IPS-18a (cell line): ENCODE measurements around the gene DAAM2.

Source experiments
- H3K27ac ChIP-seq: one replicate; pipeline ENCODE4 v1.5.1; 2013; ENCODE audit warnings: low read length
- H3K27me3 ChIP-seq: one replicate; pipeline ENCODE4 v1.6.1; 2013; ENCODE audit warnings: mild to moderate bottlenecking, low read length; ENCODE audit not compliant: control insufficient read depth, insufficient read depth
- H3K36me3 ChIP-seq: one replicate; pipeline ENCODE4 v1.6.1; 2013; ENCODE audit warnings: low read depth, low read length; ENCODE audit not compliant: control insufficient read depth
- H3K4me1 ChIP-seq: one replicate; pipeline ENCODE4 v1.6.1; 2013; ENCODE audit warnings: low read depth, low read length; ENCODE audit not compliant: control insufficient read depth
- H3K4me3 ChIP-seq: one replicate; pipeline ENCODE4 v1.5.1; 2013; ENCODE audit warnings: low read length
- H3K9ac ChIP-seq: one replicate; pipeline ENCODE4 v1.6.1; 2013; ENCODE audit warnings: mild to moderate bottlenecking, low read length, moderate library complexity
- H3K9me3 ChIP-seq: one replicate; pipeline ENCODE4 v1.6.1; 2013; ENCODE audit warnings: low read depth, low read length; ENCODE audit not compliant: control insufficient read depth

Gene DAAM2

DNA sequence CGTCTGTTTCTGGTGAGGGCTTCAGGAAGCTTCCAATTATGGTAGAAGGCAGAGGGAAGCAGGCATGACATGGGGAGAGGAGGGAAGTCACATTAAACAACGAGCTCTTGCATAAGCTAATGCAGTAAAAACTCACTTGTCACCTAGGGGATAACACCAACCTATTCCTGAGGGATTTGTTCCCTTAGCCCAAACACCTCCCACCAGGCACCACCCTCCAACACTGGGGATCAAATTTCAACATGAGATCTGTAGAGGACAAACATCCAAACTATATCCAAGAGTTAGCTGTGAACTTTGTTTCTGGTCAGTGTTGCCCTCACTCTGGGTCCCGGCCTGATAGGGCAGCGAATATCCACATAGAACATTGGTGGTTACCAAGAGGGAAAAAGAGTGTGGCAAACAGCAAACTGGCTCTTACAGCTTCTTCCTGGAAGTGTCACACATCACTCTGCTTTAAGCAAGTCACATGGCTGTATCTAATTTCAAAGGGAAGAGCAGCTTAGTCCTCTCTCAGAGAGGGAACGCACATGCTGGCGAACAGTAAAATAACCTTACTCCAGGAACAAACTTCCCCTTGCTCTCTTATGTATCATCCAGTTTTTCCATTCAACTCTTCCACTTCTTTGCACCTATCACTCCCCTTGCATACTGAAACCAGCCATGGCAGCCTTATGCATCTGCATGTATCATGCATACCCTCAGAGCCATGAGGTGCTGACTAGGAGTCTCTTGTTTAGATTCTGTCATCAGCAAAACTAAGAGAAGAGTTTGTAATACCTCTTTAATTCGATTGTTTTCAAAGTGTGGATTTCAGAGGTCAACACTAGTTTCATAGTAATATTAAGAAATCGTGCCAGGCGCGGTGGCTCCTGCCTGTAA, 146.8 kb downstream of the DAAM2 start:
- H3K4me1 ChIP-seq = peaks cover 16% of the 10 kb centered on the region
- H3K4me3 ChIP-seq = no peak overlapping the region
- no peaks in the 10 kb centered on the region for H3K9me3 ChIP-seq
- H3K27me3 ChIP-seq = peaks cover 4% of the 10 kb centered on the region
- H3K9ac ChIP-seq = no peak overlapping the region
- no peak overlapping the region for H3K27ac ChIP-seq
- H3K36me3 ChIP-seq = no peaks in the 10 kb centered on the region

- no peaks in the 10 kb centered on the region for H3K27me3 ChIP-seq
- H3K9ac ChIP-seq = no peak overlapping the region
These were observed 149.0 kb downstream of the DAAM2 start for GRCh38 chr6:39941138-39941537.

GRCh38 chr6:39941820-39942219, 149.6 kb downstream of the DAAM2 start:
- Histone ChIP-seq H3K27ac (no peak overlapping the region), H3K4me1 (peaks cover 16% of the 10 kb centered on the region), H3K9ac (no peak overlapping the region), H3K36me3 (no peaks in the 10 kb centered on the region), H3K4me3 (no peak overlapping the region), H3K27me3 (no peaks in the 10 kb centered on the region), H3K9me3 (no peaks in the 10 kb centered on the region)

More at GRCh38 chr6:39941138-39941537, 149.0 kb downstream of the DAAM2 start:
- Histone ChIP-seq H3K4me1 (peaks cover 16% of the 10 kb centered on the region), H3K4me3 (no peak overlapping the region), H3K36me3 (no peaks in the 10 kb centered on the region), H3K9me3 (no peaks in the 10 kb centered on the region), H3K27ac (no peak overlapping the region)

DNA sequence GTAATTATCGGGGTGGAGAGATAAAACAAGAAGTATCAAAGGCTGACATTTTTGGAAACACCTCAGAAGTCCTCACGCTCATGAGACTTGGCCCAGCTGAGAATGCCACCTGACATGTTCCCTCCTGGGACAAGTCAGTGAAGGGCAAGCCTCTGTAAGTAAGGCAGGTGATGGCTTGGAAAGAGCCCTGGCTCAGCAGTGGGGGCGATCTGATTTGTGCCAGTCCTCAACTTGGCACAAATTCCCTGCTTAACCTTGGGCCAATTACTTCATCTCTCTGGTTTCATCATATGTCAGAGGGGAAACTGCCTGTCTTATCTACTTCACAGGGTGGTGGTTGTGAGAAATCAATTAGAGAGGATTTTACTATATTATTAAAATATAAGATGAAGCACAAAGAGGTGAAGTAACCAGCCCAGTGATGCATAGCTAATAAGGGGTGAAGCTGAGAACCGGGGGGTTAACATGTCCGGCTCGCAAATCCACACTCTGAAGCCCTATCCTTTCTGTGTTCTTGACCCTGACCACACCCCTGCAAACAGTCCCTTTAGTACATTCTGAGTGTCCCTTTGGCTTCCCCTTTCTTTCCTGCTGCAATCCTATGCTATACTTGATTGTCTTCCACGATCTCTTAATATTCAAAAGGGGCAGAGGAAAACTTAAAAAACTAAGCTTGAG, 150.9 kb downstream of the DAAM2 start:
- Histone ChIP-seq H3K4me1 (peaks cover 22% of the 10 kb centered on the region), H3K27me3 (no peaks in the 10 kb centered on the region), H3K27ac (no peak overlapping the region), H3K4me3 (no peak overlapping the region), H3K9me3 (no peaks in the 10 kb centered on the region), H3K9ac (no peak overlapping the region), H3K36me3 (no peaks in the 10 kb centered on the region)

DNA sequence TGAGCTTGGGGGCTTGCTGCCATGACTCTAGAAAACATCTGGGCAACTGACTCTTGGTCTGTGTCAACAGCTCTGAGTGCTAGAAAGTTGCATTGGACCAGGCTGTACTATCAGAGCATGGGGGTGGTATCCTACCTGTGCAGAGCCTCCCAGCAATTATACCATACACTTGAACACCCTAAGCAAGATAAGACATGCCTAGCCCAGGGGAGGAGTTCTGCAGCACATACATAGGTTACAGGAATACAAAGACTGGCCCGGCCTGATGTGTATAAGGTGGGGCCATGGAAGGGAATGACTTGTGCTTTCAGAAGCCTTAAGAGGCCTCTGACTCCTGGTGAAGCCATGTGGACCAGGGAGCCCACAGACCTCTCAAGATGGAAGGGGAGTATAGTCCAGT, 153.4 kb downstream of the DAAM2 start:
- H3K4me3 ChIP-seq = no peak overlapping the region
- H3K9me3 ChIP-seq = no peaks in the 10 kb centered on the region
- no peaks in the 10 kb centered on the region for H3K27me3 ChIP-seq
- H3K27ac ChIP-seq = no peak overlapping the region
- peaks cover 17% of the 10 kb centered on the region for H3K4me1 ChIP-seq
- H3K36me3 ChIP-seq = no peaks in the 10 kb centered on the region
- no peak overlapping the region for H3K9ac ChIP-seq

DNA sequence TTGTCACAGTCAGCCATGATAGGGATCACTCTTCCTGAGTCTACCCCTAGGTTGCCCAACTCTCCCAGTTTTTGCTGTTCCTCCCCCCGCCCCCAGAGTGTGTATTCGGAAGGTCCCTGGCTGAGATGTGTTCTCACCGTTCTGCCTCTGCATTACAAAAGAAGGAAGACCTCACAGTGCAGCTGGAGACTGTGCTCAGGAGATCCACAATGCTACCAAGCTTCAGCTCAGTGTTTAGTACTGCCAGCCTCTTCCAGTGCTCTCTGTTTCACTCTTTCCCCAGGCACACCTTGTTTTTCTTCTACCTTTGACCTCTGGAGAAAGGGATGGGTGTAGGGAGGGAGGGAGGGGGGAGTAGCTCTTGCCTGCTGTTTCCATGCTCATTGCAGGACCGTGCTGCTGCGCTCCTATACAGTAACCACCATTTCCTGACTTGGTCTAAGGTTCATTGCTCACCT, 155.5 kb downstream of the DAAM2 start:
- Histone ChIP-seq H3K4me1 (peaks cover 17% of the 10 kb centered on the region), H3K9me3 (no peaks in the 10 kb centered on the region), H3K27me3 (no peaks in the 10 kb centered on the region), H3K9ac (no peak overlapping the region), H3K4me3 (no peak overlapping the region), H3K27ac (no peak overlapping the region), H3K36me3 (no peaks in the 10 kb centered on the region)

GRCh38 chr6:39948199-39948791, 156.1 kb downstream of the DAAM2 start:
- no peaks in the 10 kb centered on the region for H3K9me3 ChIP-seq
- H3K27ac ChIP-seq = no peak overlapping the region
- H3K9ac ChIP-seq = no peak overlapping the region
- H3K36me3 ChIP-seq = no peaks in the 10 kb centered on the region
- H3K4me3 ChIP-seq = no peak overlapping the region
- H3K4me1 ChIP-seq = peaks cover 17% of the 10 kb centered on the region
- H3K27me3 ChIP-seq = no peaks in the 10 kb centered on the region

- no peak overlapping the region for H3K9ac ChIP-seq
- H3K36me3 ChIP-seq = no peaks in the 10 kb centered on the region
- H3K27me3 ChIP-seq = no peaks in the 10 kb centered on the region
- H3K4me1 ChIP-seq = peaks cover 17% of the 10 kb centered on the region
- H3K9me3 ChIP-seq = no peaks in the 10 kb centered on the region
- H3K4me3 ChIP-seq = no peak overlapping the region
- no peak overlapping the region for H3K27ac ChIP-seq
These were observed 158.0 kb downstream of the DAAM2 start for GRCh38 chr6:39950125-39950720.

GRCh38 chr6:39951191-39951590, 159.0 kb downstream of the DAAM2 start:
- Histone ChIP-seq H3K27ac (no peak overlapping the region), H3K9ac (no peak overlapping the region), H3K4me3 (no peak overlapping the region), H3K36me3 (no peaks in the 10 kb centered on the region), H3K27me3 (no peaks in the 10 kb centered on the region), H3K9me3 (no peaks in the 10 kb centered on the region), H3K4me1 (peaks cover 17% of the 10 kb centered on the region)

DNA sequence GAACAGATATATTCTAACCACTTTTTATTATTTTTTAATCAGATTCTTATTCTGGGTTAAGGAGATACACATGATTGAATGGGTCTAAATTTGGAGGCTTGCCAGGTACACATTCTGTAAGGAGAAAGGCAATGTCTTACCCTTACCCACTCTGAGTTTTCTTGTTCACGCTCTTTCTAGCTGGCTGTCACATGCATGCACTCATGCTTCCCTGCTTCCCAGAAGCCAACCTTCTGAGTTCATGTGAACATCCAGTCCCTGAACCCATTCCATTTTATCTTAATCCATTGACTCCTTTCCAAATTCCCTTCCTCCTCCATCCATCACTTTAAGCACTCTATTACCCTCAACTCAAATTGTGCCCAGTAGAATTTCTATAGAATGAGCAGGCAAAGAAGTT, 159.5 kb downstream of the DAAM2 start:
- Histone ChIP-seq H3K9me3 (no peaks in the 10 kb centered on the region), H3K4me3 (no peak overlapping the region), H3K27ac (no peak overlapping the region), H3K36me3 (no peaks in the 10 kb centered on the region), H3K9ac (no peak overlapping the region), H3K27me3 (no peaks in the 10 kb centered on the region), H3K4me1 (peaks cover 17% of the 10 kb centered on the region)

DNA sequence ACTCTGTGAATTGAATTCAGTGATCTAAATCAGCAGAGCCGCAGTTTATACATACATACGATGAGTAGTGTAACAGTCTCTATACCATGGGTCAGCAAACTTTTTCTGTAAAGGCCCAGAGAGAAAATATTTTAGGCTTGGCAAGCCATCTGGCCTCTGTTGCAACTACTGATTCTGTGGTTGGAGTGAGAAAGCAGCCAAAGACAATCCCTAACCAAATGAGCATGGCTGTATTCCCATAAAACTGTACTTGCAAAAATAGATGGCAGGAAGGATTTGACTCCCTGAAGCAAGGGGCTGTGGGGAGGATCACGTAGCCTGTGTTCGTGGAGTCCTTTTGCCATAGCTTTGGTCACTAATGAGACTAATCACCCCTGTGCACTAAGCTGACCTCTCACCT, 160.0 kb downstream of the DAAM2 start:
- H3K36me3 ChIP-seq = no peaks in the 10 kb centered on the region
- no peak overlapping the region for H3K4me3 ChIP-seq
- no peak overlapping the region for H3K27ac ChIP-seq
- H3K9me3 ChIP-seq = no peaks in the 10 kb centered on the region
- peaks cover 15% of the 10 kb centered on the region for H3K4me1 ChIP-seq
- no peak overlapping the region for H3K9ac ChIP-seq
- no peaks in the 10 kb centered on the region for H3K27me3 ChIP-seq
